HG02884 (cell line): ENCODE measurements around the gene TRAF3.

Experiments
- ATAC-seq: cut with Tn5 transposase; IDR thresholded peaks from one replicate; pipeline ENCODE4 v1.9.1; 2021; ENCODE audit warnings: mild to moderate bottlenecking, moderate library complexity; ENCODE audit not compliant: unreplicated experiment

TRAF3 gene

DNA sequence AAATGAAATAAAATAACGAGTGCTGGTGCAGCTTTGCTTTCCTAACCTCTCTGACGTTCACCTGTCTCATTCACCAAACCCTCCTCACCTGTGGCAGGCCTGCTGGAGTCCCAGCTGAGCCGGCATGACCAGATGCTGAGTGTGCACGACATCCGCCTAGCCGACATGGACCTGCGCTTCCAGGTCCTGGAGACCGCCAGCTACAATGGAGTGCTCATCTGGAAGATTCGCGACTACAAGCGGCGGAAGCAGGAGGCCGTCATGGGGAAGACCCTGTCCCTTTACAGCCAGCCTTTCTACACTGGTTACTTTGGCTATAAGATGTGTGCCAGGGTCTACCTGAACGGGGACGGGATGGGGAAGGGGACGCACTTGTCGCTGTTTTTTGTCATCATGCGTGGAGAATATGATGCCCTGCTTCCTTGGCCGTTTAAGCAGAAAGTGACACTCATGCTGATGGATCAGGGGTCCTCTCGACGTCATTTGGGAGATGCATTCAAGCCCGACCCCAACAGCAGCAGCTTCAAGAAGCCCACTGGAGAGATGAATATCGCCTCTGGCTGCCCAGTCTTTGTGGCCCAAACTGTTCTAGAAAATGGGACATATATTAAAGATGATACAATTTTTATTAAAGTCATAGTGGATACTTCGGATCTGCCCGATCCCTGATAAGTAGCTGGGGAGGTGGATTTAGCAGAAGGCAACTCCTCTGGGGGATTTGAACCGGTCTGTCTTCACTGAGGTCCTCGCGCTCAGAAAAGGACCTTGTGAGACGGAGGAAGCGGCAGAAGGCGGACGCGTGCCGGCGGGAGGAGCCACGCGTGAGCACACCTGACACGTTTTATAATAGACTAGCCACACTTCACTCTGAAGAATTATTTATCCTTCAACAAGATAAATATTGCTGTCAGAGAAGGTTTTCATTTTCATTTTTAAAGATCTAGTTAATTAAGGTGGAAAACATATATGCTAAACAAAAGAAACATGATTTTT is 128.2 kb downstream of the TRAF3 start:
- no peak for ATAC-seq

DNA sequence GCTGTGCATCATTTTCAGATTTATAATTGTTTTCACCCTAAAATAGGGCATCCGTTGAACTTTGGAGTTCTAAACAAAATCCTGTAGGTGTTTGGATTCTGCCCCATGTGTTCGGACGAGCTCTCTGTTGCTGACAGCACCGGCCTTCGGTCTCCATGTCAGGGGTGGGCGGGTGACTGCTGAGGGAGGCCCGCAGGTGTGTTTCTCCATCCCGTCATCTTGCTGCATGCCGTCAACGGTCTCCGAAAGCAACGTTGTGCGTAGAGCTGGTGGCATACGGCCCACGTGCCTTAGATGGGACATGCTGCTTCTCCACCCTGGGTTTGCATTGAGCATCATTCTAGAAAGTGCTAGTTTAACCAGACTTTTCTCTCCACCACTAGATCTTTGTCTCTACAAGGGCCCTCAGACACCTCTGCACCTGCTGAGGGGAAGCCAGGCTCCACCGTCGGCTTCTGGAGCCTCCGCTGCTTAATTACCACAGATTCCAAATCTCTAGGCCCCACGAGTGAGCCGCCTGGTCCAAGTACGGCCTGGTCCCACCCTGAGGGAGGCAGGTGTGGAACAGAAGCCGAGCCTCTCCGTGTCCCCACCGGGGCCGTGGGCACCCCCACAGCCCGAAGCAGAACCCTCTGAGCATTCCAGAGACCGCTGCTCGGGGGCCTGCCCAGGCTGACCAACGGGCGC is 129.5 kb downstream of the TRAF3 start:
- no peak for ATAC-seq

DNA sequence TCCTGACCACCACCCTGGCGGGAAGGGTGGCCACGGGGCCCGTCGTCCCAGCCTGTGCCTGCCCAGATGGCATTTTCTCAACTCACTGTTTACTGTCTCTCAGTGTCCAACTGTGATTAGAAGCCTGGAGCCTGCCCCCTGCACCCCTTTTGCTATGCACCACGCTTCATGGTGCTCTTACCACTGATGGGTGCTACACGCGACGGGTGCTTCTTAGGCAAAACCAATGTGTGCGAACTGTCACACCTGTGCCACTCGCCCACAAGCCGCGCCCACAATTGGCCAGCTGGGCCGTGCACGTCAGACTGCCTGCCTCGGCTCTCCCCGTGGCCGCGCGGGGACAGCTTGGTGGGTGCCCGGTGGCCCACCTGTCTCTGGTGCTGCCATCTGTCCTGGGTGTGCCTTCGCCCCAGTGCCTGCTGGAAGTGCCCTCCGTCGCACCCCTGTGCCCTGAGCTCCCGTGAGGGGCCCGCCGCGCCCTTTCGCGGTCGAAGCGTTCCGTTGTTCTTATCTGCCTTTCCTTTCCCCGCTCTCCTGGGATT is 130.1 kb downstream of the TRAF3 start:
- ATAC-seq = no peak

DNA sequence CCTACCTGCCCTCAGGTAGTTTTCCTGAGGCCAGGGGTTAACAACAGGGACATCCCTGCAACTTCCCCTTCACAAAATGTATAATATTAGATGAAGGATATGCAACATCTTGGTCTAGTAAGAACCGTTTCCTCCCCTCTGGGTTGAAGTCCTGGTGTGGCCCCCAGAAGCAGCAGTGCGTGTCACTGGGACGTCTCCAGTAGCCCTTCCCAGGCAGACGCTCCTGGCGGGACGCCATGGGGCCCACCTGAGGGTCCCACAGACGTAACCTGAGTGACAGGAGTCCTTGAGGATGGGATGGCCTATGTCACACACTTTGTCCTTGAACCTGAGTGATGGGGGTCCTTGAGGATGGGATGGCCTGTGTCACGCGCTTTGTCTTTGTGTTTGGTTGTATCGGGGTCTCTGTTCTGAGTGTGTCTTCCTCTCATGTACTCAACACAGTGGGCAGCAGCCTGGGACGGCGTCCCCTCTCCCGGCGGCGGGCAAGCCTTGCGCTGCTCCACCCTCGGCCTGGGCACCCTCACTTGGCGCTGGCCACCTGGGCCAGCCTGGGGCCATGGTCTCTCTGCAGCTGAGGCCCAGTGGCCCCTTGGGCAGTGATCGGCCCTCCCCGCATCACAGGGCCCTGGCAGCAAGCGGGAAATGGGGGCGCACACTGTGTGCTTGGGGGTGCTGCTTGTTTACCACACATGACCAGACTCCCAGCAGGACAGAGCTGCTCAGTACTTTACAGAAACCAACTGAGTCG is 130.9 kb downstream of the TRAF3 start:
- ATAC-seq = no peak

DNA sequence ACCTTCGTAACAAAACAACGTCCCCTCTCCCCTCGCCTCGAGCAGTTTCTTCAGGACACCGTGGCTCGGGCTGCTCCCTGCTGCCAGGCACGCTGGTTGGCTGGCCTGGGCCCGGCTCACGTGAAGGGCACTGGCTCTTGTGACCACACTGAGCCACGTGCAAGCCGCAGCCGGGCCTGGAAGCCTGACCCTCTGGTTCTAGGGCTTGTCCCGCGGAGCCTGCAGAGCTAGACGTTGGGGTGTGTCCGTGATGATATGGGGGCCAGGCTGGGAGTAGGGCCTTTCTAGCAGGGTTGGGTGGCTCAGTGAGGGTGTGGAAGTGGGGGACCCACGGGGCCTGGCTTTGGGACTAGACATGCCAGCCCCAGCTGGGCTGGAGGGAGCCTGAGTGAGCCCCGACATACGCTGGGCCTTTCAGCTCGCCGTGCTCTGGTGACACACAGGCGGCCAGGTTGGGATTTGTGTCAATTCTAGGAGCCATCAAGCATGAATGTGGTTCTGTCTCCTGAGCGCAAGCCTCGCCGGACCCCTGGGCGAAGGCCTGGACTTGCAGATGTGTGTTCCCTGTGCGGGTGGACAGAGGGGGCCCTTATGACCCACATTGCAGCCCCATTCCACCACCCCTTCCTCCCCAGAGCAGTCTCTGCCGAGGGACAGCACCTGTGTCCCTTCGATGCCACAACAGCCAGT is 131.7 kb downstream of the TRAF3 start:
- ATAC-seq = no peak

DNA sequence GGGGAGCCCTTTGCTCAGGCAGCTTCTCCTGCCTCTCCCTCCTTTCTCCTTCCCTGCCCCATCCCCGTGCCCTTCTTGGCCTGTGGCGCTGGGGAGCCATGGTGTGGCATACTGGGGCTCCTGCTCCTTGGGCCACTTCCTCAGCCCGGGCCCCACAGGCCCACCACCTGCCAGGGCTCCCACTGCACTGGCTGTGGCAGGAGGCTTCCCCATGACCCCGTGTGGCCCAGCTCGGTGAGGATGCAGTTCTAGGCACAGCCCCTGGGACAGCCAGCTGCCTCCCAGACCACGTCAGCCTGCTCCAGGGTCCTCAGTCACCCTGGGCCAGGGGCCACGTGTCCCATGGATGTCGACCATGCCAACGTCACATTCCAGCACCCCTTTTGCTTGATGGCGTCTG is 132.2 kb downstream of the TRAF3 start:
- ATAC-seq = no peak

DNA sequence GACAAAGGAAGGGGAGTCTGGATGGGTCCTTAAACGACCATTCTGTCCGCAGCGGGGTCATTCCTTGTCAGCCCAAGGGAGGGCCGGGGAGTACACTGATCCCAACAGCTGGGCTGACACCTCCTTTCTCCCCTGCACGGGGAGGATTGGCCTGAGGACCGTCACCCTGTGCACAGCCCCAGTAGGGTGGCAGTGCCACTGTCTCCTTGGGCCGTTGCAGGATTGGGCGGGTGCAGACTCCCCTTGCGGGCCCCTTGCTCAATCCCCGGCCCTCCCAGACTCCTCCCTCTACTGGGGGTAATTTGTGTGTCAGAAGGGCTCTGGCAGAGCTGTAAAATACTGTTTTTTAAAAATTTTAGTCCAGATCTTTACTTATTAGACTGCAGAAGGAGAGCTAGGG is 132.7 kb downstream of the TRAF3 start:
- no peak for ATAC-seq

DNA sequence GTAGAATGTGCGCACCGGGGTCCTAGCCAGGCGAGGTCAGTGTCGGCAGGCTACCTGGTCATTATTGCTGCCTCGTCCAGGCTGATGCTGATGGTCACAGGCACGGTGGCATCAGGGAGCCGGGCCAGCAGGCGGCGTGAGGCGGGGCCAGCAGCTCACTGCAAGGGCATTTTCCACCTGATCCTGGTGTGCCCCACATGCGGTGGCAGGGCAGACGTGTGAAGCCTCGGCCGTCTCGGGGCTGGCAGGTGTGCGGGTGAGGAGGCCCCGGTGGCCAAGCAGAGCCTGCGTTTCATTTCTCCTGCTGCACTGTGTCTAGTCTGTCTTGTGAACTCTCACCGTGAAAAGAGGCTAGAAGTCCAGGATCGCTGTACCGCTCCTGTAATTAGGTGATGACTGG is 133.2 kb downstream of the TRAF3 start:
- no peak for ATAC-seq

DNA sequence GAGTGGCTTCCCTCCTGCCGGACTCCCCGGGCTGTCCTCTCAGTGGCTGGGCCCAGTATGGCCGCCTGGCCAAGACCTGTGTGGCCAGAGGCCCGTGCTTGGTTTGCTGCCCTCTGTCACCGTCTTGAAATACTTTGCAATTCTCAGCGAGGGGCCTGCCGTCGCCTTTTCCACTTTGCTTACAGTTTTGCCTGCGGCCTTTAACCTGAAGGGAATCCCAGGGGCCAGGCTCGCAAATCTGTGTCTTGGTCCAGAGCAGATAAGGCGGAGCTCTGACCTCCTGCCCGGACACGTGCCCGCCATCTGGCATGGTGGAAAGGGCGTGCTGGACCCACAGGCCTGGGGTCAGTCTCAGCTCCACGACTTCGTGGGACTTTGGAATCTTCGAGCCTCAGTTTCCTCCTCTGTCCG is 134.3 kb downstream of the TRAF3 start:
- no peak for ATAC-seq

DNA sequence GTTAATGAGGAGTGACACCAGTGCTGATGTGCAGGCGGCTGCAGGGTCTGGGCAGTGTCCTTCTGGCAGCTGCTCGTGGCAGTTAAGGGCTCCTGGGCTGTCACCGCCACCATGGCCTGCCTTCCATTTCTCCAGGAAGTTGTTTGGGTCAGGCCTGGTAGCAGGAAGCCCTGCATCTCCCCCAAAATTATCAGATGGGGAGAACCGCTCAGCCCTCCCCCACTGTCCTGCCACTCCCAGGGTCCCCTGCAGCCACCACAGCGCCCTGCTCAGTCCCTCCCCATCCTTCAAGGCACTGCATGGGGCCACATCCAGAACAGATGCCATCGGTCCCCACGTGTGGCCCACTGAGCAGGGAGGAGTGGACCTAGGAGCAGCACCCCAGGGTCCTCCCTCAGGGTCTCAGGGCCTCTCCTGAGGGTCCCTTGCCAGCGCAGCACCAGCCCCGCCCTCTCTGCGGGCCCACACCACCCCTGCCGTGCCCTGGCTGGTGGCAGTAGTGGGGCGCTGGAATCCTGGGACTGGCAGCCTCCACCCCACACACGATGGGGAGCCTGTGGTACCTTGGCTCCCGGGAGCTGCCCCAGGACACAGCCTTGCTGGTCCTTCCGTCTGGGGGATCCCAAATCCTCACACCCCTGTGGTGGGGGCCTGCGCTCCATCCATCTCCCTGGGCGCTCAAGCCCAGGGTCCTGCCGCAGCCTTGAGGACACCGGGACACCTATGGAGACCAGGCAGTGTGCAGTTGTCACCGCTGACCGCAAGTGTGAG is 134.9 kb downstream of the TRAF3 start:
- no peak for ATAC-seq

DNA sequence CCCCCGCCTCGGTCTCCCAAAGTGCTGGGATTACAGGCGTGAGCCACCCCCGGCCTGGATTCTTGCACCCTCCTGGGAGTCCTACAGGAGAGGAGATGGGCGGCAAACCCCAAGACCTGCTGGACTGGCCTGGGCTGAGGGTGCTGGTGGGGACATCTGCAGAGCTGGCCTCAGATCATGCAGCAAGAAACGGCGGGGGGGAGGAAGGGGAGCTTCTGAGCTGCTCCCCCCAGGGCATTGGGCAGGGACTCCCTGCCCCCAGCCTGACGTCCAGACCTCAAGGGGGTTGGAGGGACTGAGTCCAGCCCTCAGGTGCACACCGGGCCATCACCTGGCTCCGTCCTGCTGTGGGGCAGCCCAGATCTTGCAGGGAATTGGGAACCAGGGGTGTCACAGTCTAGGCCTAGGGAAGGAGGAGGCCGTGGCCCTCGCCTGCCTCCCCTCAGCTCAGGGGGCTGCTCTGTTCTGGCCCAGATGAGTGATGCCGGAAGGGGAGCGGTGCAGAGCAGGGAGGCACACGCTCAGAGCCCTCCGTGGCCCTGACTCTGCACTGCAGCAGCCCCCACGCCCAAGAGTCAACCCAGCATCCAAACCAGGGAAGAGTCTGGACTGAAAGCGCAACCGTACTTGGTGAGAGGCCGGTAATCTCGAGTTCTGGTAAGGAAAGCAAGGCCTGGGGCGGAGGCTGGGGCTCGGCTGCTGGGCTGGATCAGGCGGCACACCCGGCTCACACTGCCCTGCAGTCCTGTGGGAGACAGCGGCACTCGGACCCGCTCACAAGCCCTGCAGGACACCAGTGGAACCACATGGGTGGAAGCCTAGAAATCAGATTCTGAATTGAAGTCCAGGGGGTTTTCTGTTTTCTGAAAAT is 136.3 kb downstream of the TRAF3 start:
- no peak for ATAC-seq

DNA sequence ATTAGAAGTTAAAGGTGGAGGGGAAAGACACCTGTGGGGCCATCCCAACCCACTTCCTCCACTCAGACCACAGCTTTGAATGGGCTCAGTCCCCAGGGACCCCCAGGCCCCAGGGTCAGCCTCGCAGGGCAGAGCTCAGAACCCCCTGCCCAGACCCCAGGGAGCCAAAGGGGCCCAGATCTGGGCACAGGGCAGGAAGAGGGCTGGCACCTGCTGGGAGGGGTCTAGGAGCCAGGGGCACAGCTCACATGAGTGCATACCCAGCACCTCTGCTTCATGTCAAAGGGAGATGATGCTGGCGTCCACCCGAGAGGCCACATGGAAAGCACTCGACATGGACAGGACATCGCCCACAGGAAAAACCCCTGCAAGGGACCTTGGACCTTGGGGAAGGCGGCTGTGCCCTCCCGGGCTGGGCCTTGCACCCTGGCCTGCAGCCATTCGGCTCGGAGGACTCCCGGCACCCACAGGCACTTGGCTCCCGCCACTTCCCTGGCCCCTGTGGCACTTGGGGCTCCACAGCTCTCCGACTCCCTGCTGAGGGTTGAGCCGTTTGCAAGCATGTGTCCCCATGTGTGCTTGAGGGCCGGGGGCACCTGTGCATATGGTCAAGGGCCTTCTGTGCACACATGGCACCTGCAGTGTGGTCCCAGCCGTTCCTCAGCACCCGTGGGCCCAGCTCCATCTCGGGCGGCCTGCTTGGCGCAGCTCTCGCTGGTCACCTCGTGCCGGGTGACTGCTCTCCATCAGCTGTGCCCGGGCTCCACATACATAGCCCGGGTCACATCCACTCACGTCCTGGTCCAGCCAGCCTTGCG is 137.4 kb downstream of the TRAF3 start:
- ATAC-seq = no peak

DNA sequence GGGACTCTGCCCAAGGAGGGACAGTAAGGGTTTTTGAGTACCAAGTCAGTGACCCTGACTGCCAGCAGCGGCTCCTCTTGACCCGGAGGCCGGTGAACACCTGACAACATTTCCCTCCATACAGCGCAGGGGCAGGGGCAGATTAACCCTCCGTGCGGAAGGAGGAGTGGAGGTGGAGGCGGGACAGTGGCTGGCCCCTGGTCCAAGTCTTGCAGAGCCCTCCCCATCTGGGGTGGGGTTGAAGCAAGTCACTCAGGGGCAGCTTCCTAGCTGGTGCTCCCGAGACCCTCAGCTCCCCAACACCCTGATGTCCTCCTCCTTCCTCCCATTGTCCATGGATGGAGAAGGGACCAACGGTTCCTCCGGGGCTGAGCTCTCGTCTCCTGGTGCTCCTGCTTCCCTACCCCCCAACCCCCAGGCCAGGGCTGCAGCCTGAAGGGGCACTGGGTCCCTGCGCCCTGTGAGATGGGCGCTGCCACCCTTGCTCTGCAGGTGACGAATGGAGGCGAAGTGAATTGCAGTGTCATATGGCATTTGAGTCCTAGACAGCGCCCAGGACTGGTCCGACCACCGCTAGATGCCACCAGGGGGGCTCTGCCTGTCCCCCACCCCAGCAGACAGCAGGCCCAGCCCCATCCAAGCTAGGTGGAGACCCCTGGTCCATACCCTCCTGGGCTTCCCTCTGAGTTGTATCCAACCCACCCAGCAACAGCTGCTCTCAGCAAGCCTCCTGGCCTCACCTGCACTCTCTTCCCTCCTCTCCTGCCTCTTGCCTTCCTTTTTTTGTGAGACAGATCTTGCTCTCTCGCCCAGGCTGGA is 138.3 kb downstream of the TRAF3 start:
- no peak for ATAC-seq

DNA sequence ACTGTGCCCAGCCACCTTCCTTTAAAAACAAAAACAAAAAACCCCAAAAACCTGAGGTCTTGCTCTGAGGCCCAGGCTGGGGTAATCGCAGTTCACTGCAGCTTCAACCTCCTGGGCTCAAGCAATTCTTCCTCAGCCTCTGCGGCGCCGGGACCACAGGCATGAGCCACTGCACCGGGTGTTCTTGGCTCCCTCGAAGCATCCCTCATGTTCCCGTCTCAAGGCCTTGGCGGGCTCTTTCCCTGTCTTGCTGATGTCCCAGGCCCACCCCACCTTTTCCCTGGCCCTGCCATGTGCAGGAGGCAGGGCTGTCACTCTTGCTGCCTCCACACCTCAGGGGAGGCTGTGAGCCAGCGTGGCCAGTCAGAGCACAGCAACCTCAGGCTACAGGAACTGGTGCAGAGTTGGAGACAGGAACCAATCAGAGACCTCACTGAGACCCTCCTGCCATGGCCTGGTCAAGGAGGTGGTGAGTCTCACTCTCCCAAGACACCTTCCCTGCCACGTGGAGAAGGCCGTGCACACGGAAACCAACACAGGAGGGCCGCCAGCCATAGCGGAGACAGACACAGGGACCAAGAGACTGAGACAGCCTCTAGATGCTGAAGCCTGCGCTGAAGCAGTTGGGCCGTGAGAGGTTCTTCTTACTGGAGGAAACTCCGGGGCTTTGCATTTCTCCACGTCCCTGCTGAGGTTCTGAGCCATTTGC is 139.3 kb downstream of the TRAF3 start:
- no peak for ATAC-seq

DNA sequence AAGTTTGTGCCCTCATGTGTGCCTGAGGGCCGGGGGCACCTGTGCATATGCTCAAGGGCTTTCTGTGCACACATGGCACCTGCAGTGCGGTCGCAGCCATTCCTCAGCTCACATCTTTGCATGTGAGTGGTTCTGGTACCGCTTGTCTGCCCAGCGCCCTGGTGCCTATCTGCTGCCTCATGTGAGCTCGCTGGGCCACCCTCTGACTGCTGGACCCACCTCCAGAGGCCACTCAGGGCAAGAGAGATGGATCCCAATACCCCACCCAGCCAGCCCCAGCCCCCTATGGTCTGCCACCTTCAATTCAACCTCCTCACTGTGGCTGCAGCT is 139.8 kb downstream of the TRAF3 start:
- no peak for ATAC-seq

DNA sequence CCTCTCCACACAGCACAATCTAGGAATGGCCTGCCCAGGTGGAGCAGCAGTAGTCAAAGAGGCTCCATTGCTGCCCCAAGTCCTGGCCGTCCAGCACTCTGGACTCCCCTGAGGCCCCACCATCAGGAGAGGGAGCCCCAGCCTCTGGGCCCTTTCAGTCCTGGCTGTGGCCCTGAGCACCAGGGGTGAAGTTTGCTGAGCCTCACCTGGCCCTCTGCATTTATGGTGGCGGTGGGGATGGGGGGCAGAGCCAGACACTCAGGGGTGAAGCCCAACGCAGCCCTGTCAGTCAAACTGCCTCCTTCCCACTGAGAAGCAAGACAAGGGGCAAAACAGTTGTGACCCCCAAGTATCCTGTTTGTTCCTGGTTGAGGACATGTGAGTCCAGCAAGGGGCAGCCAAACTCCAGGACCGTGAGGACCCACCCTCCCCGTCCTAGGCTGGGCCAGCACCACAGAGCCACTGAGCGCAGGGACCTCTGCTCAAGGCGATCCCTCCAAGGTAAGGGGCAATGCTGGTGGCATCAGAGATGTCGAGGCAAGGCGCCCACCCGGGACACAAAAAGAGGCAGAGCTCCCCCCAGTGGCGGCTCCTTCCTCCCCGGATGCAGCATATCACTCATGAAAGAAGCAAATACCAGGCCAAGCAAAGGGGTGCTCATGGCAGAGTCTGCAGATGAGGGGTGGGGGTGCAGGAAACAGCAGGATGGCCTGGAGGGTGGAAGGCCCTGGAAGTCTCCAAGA is 140.4 kb downstream of the TRAF3 start:
- ATAC-seq = no peak
